Measurements from ENCODE around the gene LAIR2. TPM values are rescaled to one million over a fixed set of nuclear protein-coding genes. Genes with fewer than 3 reads are reported as not detected.
A peak's percentile ranks its signal among the peaks of the same experiment; 100 is the strongest.

The LAIR2 gene, protein sequence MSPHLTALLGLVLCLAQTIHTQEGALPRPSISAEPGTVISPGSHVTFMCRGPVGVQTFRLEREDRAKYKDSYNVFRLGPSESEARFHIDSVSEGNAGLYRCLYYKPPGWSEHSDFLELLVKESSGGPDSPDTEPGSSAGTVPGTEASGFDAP
- polyA plus RNA-seq (ENCODE audit: insufficient read length), result not detected

DNA sequence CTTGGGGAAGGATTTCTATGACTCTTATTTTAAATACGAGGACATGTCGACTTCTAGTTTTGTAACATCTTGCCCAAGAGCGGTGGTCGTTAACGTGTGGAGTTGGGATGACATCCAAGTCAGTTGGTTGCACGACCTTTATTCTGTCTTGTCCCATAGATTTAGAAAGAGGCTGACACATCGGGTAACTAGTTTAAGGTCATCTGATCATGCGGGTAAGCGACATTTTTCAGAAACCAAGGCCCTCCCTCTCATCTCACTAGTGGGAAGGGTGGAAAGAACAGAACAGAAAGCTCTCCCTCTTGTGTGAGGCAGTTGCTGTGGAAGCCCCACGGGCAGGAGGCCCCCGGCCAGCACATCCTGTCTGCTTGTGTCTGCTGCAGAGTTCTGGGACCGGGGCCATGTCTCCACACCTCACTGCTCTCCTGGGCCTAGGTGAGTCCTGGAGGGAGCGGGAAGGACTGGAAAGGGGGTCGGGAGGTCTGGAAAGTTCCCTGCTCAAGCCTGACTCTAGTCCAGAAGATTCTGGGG lies at the start of gene LAIR2:
Gene LAIR2 (plus strand): TSS at position 314 of the 531 bp plus-strand sequence. CDS start 88 bp downstream, at position 402.
- no peak for DNase-seq (ENCODE audit: low read depth)

DNA sequence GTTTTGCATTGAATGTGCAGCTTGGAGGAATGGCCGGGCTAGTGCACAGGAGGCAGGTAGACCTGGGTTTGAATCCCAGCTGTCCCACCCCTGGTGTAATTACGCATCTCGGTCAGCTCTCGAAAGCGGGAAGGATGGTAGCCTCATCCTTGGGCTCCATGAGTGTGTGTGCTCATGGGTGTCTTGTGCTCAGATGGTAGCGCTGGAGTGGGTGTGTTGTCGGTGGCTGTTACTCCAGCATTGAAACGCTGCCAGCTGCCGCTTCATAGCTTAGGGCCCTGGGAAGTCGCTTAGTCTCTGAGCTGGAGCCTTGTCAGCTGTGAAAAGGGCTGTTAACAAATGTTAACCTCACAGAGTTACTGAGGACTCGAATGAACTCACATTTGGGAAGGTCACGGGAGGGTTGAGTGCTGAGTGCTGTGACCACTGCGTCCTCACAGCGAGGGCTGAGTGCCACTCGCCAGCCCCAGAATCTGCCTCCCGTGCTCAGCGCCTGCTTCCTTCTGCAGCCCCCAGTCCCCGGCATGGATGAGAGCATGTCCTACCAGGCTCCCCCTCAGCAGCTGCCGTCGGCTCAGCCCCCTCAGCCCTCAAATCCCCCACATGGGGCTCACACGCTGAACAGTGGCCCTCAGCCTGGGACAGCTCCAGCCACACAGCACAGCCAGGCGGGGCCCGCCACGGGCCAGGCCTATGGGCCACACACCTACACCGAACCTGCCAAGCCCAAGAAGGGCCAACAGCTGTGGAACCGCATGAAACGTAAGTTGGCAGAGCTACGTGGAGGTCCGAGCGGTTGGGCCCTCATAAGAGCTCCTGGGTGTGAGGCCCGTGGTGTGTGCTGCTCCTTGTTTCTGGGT lies 48.5 kb upstream of the LAIR2 start:
- DNase-seq (ENCODE audit: low read depth), result no peak

DNA sequence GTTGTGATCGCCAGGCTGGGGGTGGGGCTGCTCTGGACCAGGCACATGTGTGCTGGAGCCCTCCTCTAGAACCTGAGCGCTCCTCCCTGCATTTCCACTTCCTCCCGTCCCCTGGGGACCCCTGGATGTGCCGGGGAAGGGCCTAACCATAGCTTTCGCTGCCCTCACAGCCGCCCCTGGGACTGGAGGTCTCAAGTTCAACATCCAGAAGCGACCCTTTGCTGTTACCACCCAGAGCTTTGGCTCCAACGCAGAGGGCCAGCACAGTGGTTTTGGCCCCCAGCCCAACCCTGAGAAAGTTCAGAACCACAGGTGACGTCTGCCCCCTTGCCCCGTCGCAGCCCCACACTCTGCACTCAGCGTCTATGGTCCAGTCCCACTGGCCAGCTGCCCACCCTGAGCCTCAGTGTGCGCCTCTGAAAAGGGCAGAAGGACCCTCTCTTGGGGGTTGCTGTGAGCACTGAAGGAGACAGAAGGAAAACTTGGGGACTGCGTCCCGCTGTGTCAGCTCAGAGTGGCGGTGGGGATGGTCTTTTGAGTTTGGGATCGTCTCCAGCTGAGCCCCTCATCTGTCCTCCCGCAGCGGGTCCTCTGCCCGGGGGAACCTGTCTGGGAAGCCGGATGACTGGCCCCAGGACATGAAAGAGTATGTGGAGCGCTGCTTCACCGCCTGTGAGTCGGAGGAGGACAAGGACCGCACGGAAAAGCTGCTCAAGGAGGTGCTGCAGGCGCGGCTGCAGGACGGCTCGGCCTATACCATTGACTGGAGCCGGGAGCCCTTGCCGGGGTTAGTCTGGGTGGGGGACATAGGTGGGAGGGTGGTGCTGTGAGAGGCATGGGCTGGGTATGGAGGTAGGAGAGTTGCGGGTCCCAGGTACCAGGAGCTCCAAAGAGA lies 47.6 kb upstream of the LAIR2 start:
- DNase-seq (ENCODE audit: low read depth), result no peak

DNA sequence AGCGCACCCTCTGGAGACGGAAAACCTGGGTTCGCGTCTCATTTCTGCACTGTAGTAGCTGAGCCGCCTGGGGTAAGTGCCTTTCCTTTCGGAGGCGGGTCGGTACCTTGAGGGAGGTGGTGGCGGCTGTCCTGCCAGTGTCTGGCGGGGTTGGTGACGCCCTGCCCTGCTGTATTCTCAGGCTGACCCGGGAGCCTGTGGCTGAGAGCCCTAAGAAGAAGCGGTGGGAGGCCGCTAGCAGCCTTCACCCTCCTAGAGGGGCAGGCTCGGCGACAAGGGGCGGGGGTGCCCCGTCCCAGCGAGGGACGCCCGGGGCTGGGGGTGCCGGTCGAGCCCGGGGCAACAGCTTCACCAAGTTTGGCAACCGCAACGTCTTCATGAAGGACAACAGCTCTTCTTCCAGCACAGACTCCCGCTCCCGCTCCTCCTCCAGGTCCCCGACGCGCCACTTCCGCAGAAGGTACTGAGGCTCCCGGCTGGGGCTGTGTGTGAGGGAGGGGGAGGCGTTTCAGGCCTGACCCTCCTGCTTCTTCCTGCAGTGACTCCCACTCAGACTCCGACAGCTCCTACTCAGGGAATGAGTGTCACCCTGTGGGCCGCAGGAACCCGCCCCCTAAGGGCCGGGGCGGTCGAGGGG lies 46.7 kb upstream of the LAIR2 start:
- DNase-seq (ENCODE audit: low read depth), result no peak

DNA sequence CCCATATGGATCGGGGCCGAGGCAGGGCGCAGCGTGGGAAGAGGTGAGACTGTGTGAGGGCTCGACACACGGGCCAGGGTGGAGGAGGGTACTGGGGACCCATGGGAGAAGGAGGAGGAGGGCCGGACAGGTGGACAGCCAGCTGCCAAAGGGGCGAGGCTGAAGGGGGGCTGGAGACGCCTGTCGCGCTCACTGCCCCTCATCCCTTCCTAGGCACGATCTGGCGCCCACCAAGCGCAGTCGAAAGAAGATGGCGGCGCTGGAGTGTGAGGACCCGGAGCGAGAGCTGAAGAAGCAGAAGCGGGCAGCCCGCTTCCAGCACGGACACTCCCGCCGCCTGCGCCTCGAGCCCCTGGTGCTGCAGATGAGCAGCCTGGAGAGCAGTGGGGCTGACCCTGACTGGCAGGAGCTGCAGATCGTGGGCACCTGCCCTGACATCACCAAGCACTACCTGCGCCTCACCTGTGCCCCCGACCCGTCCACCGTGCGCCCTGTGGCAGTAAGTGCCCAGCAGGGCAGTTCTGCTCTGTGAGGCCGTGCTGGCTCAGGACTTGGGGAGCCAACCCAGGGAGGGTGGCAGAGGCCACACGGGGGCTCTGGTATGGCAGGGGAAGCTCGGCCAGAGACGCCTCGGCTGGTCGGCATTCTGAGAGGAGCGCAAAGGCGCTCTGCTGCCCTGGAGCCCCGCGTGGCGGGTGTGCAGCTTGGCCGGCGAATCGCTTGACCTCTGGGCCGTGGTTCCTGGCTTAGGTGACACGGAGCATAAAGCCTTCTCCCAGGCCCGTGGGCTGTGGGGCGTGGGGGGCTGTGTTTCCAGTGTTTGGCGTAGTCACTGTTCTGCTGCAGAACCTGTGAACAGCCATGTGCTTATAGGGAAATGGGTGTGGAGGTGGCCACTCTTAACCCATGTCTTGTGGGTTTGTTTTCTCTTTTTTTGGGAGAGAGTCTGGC lies 45.9 kb upstream of the LAIR2 start:
- DNase-seq (ENCODE audit: low read depth), result no peak

DNA sequence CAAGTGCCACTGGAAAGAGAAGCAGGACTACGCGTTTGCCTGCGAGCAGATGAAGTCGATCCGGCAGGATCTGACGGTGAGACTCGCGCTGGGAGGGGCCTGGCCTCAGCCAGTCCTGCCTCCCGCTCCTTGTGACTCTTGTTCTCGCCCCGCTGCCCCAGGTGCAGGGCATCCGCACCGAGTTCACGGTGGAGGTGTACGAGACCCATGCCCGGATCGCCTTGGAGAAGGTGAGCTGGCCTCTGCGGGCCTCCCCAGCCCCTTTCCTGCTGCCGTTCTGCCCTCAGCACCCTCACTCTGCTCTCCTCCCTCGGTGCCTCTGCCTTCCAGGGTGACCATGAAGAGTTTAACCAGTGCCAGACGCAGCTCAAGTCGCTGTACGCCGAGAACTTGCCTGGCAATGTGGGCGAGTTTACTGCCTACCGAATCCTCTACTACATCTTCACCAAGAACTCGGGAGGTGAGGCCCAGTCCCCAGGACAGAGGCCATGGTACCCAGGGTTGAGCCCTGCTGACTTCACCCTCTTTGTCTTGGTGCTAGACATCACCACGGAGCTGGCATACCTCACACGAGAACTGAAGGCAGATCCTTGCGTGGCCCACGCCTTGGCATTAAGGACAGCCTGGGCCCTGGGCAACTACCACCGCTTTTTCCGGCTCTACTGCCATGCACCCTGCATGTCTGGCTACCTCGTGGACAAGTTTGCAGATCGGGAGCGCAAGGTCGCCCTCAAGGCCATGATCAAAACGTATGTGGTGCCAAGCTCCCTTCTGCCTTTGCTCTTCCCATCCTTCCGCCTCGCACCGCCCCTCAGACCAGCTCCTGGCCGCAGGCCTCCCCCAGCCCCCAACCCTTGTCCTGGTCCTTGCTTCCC lies 44.6 kb upstream of the LAIR2 start:
- DNase-seq (ENCODE audit: low read depth), result no peak

DNA sequence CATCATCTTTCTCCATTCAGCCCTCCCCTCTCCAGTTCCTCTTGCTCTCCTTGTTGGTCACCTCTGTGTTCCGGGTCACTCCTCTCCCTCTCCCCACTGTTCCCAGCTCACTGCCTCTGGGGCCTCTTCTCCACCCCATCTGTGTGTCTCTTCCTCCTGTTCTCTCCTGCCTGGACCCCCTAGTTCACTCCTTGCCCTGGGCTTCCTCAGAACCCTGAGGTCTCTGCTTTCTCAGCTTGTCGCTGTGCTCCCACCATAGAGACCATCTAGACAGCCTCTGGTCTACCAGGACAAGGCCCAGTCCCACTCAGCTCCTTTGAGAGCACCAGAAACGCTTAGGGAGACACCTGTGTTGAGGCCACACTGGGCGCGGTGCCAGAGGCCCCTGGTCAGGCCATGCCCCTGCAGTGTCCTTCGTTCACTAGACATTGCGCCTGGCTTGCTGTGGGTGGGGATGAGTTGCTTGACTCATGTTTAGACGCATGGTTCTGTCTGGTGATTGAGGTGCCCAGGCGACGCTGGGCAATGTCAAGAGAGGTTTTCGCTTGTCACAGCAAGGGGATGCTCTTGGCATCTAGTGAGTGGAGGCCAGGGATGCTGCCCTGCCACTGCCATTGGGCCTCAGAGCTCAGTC lies 43.9 kb upstream of the LAIR2 start:
- DNase-seq (ENCODE audit: low read depth), result no peak

DNA sequence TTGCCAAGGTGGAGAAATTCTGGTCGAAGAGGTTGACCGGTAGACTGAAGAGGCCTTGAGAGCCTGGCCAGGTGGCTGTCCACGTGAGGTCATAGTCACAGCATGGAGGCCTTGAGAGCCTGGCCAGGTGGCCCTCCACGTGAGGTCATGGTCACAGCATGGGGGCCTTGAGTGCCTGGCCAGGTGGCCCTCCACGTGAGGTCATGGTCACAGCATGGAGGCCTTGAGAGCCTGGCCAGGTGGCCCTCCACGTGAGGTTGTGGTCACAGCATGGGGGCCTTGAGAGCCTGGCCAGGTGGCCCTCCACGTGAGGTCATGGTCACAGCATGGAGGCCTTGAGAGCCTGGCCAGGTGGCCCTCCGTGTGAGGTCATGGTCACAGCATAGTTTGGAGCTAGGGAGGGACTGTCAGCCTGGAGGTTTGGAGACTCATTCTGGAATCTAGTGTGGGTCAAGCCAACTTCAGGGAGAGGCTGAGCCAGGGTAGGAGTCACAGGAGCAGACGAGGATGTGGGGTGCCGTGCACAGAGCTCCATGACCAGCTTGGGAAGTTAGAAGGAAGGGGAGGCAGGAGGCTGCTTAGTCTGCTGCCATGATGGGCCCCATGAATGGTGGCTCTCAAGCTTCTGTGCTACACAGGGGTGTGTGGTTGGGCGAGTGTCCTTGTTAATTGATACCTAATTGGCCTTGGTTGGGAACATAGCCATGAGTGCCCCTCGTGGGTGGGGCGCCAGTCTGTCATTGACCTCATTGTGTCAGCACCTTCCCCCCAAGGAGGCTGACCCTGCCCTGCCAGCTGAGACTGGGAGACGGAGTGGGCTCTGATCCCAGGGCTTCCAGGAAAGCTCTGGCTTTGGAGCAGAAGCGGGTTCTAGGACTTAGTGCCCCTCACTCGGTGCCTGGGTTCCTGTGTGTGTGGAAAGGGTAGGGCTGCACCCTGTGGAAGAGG lies 43.1 kb upstream of the LAIR2 start:
- DNase-seq (ENCODE audit: low read depth), result no peak

DNA sequence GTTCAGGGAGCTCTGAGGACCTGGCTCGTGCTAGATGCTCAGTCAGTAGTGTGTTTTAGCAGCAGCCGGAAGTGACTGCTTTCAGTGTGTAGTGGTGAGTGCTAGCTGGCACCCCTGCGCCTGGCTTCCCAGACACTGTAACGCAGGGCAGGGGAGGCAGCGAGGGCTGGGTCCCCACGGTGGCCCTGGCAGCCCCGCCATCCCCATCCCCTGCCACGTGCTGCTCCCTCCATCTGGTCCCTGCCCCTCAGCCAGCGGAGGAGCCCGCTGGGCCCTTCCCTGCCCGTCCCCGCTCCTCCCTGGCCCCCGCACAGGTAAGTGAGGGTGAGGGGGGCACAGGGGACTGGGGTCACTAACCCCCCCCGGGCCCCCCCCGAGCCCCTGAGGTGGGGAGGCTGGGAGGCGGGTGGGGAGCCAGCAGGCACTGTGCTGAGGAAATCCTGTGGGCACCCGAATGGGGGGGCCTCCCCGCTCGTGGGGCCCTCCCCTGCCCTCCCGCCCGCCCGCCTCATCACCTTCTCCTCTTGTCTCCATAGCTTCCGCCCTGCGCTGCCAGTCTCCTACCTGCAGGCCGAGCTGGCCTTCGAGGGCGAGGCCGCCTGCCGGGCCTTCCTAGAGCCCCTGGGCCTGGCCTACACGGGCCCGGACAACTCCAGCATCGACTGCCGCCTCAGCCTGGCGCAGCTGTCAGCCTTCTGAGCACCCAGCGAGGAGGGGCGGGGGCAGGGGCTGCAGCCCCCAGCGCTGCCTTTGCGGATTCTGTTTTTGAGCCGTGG lies 42.2 kb upstream of the LAIR2 start:
- no peak for DNase-seq (ENCODE audit: low read depth)

DNA sequence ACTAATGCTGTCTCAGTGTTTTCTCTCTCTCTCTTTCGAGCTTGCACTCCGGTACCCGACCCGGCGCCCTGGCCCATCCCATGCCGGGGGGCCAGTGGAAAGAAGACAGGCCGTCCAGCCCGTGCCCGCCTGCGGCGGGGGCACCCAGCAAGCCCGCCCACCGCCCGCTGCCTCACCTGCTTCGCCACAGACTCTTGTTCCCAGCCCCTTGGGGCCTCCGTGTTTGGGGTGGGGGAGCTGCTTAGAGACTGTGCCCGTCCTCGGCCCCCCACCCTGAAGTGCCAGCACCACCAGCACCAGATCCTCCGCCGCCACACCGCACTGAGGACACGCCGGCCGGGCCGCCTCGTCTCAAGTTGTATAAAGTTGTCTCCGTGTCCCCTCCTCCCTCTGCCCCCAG lies 41.4 kb upstream of the LAIR2 start:
- no peak for DNase-seq (ENCODE audit: low read depth)

DNA sequence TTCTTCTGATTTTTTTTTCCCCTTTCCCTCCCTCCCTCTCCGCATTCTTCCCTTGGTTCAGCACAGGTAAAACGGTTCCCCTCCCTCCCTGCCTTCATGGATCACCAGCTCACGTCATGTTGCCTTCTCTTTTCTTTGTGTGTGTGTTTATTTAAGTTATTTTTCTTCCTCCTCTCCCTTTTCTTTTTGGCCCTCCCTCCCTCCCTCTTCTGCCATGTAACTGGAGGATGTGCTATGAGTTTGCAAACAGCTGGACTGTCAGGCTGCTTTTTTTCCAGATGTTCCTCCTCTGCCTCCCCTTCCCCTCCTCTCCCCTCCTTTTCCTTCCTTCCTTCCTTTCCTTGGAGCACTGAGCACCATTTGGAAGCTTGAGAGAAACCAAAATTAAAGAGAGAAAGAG lies 41.0 kb upstream of the LAIR2 start:
- DNase-seq (ENCODE audit: low read depth), result no peak

DNA sequence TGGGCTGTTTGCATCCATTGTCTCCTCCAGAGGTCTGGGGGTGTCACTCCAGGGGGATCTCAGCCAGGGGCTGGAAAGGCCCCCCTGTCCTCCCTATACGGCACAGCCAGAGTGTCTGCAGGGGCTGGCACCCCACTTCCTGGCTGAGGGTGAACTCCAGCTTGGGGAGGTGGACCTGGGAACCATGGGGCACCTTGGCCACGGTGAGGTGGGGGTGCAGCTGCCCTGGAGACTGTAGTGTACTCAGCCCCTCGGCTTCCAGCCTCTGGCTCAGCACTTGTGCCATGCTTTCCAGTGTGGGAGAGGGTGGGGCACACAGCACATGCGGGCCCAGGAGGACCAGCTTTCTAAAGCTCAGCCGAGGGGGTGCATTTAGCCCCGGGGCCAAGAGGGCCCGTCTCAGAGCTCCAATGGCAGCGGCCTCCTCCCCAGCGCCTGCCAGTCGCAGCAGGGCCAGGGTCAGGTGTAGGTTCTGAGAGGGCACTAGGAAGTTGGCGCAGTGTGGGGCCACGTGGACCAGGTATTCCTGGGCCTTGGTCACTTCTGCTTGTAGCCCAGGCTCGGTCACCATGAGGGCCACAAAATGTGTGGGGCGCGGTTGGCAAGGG lies 40.5 kb upstream of the LAIR2 start:
- DNase-seq (ENCODE audit: low read depth), result no peak

DNA sequence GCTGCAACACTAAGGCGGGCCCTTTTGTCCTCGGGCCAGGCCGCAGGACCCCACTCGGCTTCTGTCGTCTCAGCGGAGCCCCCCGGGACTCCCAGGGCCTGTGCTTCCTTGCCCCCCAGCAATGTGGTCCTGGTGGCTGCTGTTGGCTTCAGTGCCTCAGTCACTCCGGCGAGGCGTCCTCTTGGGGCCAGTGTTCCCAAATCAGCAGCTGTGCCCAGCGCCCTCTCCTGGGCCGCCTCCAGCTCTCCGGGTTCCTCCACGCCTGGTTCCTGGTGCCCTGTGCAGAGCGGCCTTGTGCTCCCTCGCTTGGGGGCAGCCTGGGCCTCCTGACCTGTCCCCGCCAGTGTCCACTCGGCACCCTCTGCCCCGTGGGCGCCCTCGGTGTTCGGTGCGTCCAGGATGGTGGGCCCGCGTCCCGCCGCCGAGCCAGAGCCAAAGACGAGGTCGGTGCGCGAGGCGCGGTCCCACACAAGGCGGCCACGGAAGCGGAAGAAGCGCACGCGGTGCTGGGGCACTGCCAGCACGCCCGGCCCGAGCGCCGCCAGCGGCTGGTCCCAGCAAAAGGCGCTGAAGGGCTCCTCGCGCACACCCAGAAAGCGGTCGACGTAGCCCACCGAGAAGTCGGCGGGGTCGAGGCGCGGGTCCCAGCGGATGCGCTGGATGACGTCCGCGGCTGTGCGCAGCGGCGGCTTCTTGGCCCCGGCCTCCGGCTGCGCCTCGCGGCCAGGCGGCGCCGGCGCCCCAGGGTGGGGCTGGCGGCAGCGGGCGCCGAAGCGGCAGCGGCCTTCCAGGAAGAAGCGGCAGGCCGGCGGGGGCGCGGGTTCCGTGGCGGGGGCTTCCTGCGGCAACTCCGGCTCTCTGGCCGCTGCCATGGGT lies 39.7 kb upstream of the LAIR2 start:
- no peak for DNase-seq (ENCODE audit: low read depth)

DNA sequence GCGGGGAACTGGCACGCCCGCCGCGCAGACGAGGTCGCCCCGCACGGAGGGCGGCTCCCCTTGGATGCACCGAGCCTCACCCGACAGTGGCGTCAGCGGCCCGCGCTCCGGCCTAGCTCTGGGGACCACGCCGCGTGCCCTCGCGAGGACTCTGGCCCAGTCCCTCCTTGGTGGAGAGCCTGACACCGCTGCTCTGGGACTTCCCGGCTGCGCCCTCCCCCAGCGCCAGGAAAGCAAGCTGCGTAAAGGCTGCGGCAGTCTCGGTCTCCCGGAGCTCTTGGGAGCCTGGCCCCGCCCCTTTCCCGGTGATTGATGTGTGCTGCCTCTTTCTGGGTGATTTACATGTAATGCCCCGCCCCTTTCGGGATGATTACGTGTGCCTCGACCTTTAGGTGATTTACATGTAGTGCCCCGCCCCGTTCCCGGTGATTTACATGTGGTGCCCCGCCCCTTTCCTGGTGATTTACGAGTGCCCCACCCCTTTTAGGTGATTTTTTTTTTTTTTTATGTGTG lies 39.0 kb upstream of the LAIR2 start, which contains the start of gene LENG9:
Gene LENG9 (minus strand): TSS at position 248 of the 513 bp plus-strand sequence. CDS start 252 bp downstream, outside the sequence.
- peak; percentile 86 for DNase-seq (ENCODE audit: low read depth)

DNA sequence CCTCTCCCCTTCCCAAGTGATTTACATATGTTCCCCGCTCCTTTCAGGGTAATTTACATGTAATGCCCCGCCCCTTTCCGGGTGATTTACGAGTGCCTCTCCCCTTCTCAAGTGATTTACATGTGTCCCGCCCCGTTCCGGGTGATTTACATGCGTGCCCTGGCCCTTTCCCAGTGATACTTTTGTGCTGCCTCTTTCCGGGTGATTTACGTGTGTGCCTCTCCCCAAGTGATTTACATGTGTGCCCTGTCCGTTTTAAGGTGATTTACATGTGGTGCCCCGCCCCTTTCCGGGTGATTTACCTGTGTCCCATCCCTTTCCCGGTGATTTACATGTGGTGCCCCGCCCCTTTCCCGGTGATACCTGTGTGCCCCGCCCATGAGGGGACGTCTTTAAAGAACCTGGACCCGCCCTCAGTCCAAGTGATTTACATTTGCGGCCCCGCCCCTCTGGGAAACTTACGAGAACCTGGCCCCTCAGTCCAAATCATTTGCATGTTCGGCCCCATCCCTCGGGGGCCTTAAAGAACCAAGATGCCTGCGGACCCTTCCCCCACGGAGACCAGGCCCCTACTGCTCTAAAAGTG lies 38.5 kb upstream of the LAIR2 start:
- DNase-seq (ENCODE audit: low read depth), result no peak

All from forelimb muscle (tissue), 1 donor.